ENCODE measurements around the gene DROSHA. TPM values are rescaled to one million over a fixed set of nuclear protein-coding genes. Genes with fewer than 3 reads are reported as not detected.

The DROSHA gene
- total and polyA plus RNA-seq, 2 of the 8 experiments (the other 6 are each of a cell fraction or from before 2014, with no cell fraction given): 65.9 to 122 TPM

DNA sequence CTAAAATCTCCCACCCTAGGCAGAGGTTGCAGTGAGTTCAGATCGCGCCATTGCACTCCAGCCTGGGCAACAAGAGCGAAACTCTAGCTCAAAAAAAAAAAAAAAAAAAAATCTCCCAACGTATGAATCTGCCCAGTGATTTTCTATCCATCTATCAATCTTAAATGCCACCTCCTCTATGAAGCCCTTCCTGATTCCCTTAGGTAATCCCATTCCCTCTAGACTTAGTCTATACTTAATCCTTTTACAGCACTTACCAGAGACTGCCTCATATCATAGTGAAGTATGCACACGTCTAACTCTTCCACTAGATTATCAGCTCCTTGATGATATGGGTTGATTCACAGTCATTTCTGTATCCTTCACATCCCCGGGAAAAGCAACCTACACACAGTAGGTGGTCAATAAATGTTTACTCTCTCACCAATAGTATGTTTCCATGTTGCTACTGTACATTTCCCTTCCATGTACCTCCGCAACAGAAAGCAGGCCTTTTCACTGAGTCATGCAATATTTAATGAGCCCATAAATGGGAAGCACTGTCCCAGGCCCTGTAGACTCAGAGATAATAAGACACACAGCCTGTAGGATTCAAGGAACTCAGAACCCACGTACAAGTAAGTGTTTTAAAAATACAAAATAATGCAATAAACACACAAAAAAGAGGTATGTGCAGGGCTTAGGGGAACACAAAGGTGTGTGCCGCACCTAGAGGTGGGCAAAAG lies 1.2 kb downstream of the DROSHA start (continued):
- TF ChIP-seq, protein P1, sequence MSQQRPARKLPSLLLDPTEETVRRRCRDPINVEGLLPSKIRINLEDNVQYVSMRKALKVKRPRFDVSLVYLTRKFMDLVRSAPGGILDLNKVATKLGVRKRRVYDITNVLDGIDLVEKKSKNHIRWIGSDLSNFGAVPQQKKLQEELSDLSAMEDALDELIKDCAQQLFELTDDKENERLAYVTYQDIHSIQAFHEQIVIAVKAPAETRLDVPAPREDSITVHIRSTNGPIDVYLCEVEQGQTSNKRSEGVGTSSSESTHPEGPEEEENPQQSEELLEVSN (IDR thresholded peaks at IDR 0.05): no peak
- TF ChIP-seq GABPA (IDR thresholded peaks at IDR 0.05; ENCODE audit: borderline replicate concordance, insufficient read depth, low read length) (no peak), CREB1 (IDR thresholded peaks at IDR 0.05) (no peak), TBP (IDR thresholded peaks at IDR 0.05; ENCODE audit: low read depth, low read length) (no peak), POLR2AphosphoS5 (IDR thresholded peaks at IDR 0.05; ENCODE audit: low read depth, low read length) (no peak), CBX5 (IDR thresholded peaks at IDR 0.05; ENCODE audit: low read depth, low read length) (no peak), HDAC2 (IDR thresholded peaks at IDR 0.05; ENCODE audit: borderline replicate concordance in 1 of 2, low read depth in 2 of 2, low read length in 2 of 2) (no peak)

Data from H1 (cell line).